HEK293 (cell line): ENCODE results near the gene RHOBTB3.

Experiments
- CTCF ChIP-seq: fragments of 450-650 bp; formaldehyde crosslinking; IDR thresholded peaks from 2 replicates; pipeline ENCODE4 v1.5.1; 2016; ENCODE audit warnings: missing biosample characterization, missing genetic modification characterization
- ZNF146 ChIP-seq: fragments of 450-650 bp; formaldehyde crosslinking; IDR thresholded peaks from 2 replicates; pipeline ENCODE4 v1.5.1; 2016; ENCODE audit warnings: missing biosample characterization, missing genetic modification characterization
- ZNF274 ChIP-seq, 2 experiments: fragments of 200-500 bp in 1 of 2; fragments of 450-650 bp in 1 of 2; sonication (Bioruptor generic) in 1 of 2; formaldehyde crosslinking in 1 of 2; IDR thresholded peaks; 2 replicates each; pipeline versions ENCODE4 v1.5.1 to v1.6.1; 2014 to 2016; ENCODE audit warnings: borderline replicate concordance in 1 of 2, inconsistent platforms in 1 of 2, low read length in 1 of 2, missing biosample characterization in 1 of 2, missing genetic modification characterization in 1 of 2
- ZNF48 ChIP-seq: fragments of 450-650 bp; formaldehyde crosslinking; IDR thresholded peaks from 2 replicates; pipeline ENCODE4 v1.5.1; 2016; ENCODE audit warnings: missing biosample characterization, missing genetic modification characterization

- no peak for TF ChIP-seq ZNF48 (tag by site-specific recombination)
- no peak for TF ChIP-seq CTCF (tag by site-specific recombination)
- TF ChIP-seq ZNF274 (IDR thresholded peaks at IDR 0.05; ENCODE audit: low read length): no peak
- TF ChIP-seq ZNF274 (tag by site-specific recombination; IDR thresholded peaks at IDR 0.05; ENCODE audit: borderline replicate concordance): no peak
- TF ChIP-seq ZNF146 (tag by site-specific recombination): no peak
Observed at GRCh38 chr5:95825495-95825894, 94.4 kb downstream of the RHOBTB3 start.
